GM23248 (cell line): Measurements from ENCODE around the gene MTCP1. TPM values are rescaled to one million over a fixed set of nuclear protein-coding genes. Genes with fewer than 3 reads are reported as not detected.

Experiments
- DNase-seq: peaks from one replicate; pipeline ENCODE4 v3.0.0-alpha.2; 2015
- H2AFZ ChIP-seq: fragments of 200-600 bp; sonication (generic); 2 replicates; pipeline ENCODE4 v1.6.1; 2016; ENCODE audit warnings: antibody characterized with exemption
- H3F3A ChIP-seq: fragments of 200-600 bp; sonication (generic); 2 replicates; pipeline ENCODE4 v1.6.1; 2016; ENCODE audit warnings: mild to moderate bottlenecking, antibody characterized with exemption, mixed run types; ENCODE audit not compliant: insufficient read depth
- H3K27ac ChIP-seq: fragments of 200-600 bp; sonication (generic); 2 replicates; pipeline ENCODE4 v1.5.1; 2016; ENCODE audit warnings: mild to moderate bottlenecking
- H3K27me3 ChIP-seq: fragments of 200-600 bp; sonication (generic); replicated peaks from 2 replicates; pipeline ENCODE4 v1.6.1; 2016; ENCODE audit warnings: mild to moderate bottlenecking; ENCODE audit not compliant: insufficient read depth
- H3K36me3 ChIP-seq: fragments of 200-600 bp; sonication (generic); 2 replicates; pipeline ENCODE4 v1.6.1; 2016; ENCODE audit warnings: low read depth, mild to moderate bottlenecking
- H3K4me1 ChIP-seq: fragments of 200-600 bp; sonication (generic); 2 replicates; pipeline ENCODE4 v1.6.1; 2016; ENCODE audit warnings: mild to moderate bottlenecking; ENCODE audit not compliant: insufficient read depth
- H3K4me2 ChIP-seq: fragments of 200-600 bp; sonication (generic); one replicate; pipeline ENCODE4 v1.6.1; 2016; ENCODE audit warnings: mild to moderate bottlenecking; ENCODE audit not compliant: unreplicated experiment
- H3K4me3 ChIP-seq: fragments of 200-600 bp; sonication (generic); 2 replicates; pipeline ENCODE4 v1.5.1; 2016; ENCODE audit warnings: mild to moderate bottlenecking
- H3K79me2 ChIP-seq: fragments of 200-600 bp; sonication (generic); 2 replicates; pipeline ENCODE4 v1.6.1; 2016; ENCODE audit warnings: mild to moderate bottlenecking; ENCODE audit not compliant: insufficient read depth
- H3K9ac ChIP-seq: fragments of 200-600 bp; sonication (generic); 2 replicates; pipeline ENCODE4 v1.6.1; 2016; ENCODE audit warnings: mild to moderate bottlenecking
- H3K9me2 ChIP-seq: fragments of 200-600 bp; sonication (generic); 2 replicates; pipeline ENCODE4 v1.6.1; 2016; ENCODE audit warnings: mixed run types, mild to moderate bottlenecking, moderate library complexity; ENCODE audit not compliant: insufficient read depth
- H3K9me3 ChIP-seq: fragments of 200-600 bp; sonication (generic); one replicate; pipeline ENCODE4 v1.6.1; 2017; ENCODE audit warnings: low read depth
- H4K20me1 ChIP-seq: fragments of 200-600 bp; sonication (generic); 2 replicates; pipeline ENCODE4 v1.6.0; 2016; ENCODE audit not compliant: insufficient read depth
- EZH2 ChIP-seq: fragments of 200-600 bp; sonication (generic); IDR thresholded peaks from 2 replicates; pipeline ENCODE4 v1.6.1; 2018; ENCODE audit warnings: antibody characterized with exemption, mild to moderate bottlenecking; ENCODE audit not compliant: insufficient read depth, poor library complexity, severe bottlenecking
- EZH2phosphoT487 ChIP-seq: fragments of 200-600 bp; sonication (generic); IDR thresholded peaks from 2 replicates; pipeline ENCODE4 v1.6.1; 2018; ENCODE audit warnings: antibody characterized with exemption, moderate library complexity, mild to moderate bottlenecking, low read depth; ENCODE audit not compliant: insufficient read depth
- WGBS, 2 experiments: methylation state at CpG; one replicate each; pipeline ENCODE4 v1.1.6; 2015 to 2017; ENCODE audit warnings: low lambda C conversion rate in 2 of 2, low coverage in 1 of 2; ENCODE audit errors: missing lambda C conversion rate in 2 of 2; 5-methylcytosine and 5-hydroxymethylcytosine counted together
- in situ Hi-C: fragments of 300-500 bp; cut with MboI; formaldehyde crosslinking; loops from 2 replicates; pipeline ENCODE4 v1.15.0; 2020
- polyA plus RNA-seq: library from polyadenylated mRNA; unstranded; fragments of >200 nt; fragmentation: Nextera tagmentation; extraction: Ambion mirVana; gene quantifications from 2 replicates; pipeline ENCODE4 v1.2.1, GENCODE V29; 2016
- total RNA-seq: library from RNA; depleted of rRNA; stranded (reverse); fragments of >200 nt; shearing (Covaris generic); gene quantifications from 2 replicates; pipeline ENCODE4 v1.2.3, GENCODE V29; 2014

Gene MTCP1
- total and polyA plus RNA-seq, 2 experiments from 2014 or later = 1.8 to 25.8 TPM

DNA sequence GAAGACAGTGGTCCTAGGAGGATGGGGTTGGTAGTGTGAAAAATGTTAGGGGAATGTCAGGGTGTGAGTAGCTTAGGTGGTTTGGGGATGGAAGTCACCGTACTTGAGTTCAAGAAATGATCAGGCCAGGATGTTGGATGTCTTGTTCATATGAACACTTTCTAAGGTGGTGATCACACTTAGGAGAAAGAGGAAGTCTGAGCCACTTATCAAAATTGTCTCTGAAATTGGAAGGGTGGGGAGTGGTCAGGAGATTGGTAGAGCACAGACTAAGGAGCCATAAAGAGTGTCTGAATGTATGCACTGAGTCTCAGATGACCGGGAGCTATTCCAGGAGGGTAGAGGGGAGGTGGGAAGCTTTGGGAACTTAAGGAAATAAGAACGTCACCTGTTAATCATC lies 17.3 kb downstream of the MTCP1 start:
- Histone ChIP-seq H3K27ac (no peak overlapping the region), H4K20me1 (no peaks in the 10 kb centered on the region), H3K9me2 (no peaks in the 10 kb centered on the region), H3K79me2 (no peaks in the 10 kb centered on the region), H3K9ac (no peak overlapping the region), H3K4me1 (peaks cover 3% of the 10 kb centered on the region; the same call in 1 of the 2 replicates), H3K9me3 (no peaks in the 10 kb centered on the region), H3K4me2 (no peak overlapping the region), H3K27me3 (no peaks in the 10 kb centered on the region), H3K36me3 (no peaks in the 10 kb centered on the region), H3K4me3 (no peak overlapping the region), H2AFZ (no peak overlapping the region), H3F3A (0 out of 2 replicates have a peak, but pooled peaks cover 2% of the 10 kb centered on the region)
- in situ Hi-C loops = no loop called here
- WGBS, 2 experiments = 92 to 97% methylated on average over 3 of the region's 3 CpGs
- no peak for DNase-seq
- no peak for TF ChIP-seq EZH2
- no peak for TF ChIP-seq EZH2phosphoT487

DNA sequence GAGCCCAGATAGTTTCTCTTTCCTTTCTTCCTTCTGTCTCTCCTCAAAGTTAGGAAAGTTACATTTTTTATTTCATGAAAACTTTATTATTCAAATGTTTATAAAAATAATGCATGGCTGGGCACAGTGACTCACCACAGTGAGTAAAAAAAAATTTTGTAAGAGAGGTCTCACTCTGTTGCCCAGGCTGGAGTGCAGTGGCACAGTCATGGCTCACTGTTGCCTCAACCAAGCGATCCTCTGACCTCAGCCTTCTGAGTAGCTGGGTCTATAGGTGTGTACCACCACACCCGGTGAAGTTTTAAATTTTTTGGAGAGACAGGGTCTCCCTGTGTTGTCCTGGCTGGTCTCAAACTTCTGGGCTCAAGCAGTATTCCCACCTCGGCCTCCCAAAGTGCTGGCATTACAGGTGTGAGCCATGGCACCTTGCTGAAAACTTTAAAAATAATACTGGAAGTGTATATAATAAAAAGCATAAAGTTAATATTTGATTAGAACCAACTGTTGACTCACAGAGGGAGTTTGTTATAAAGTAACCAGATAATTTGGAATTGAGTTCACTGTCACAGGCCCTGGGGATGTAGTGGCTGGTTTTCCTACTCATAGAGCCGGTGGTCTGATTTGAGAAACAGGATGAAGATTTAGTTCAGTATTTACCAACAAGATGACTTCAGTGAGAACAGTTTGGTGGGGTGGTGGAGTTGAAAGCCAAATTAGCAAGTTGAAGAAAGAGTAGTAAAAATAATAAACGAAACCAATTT lies 18.0 kb downstream of the MTCP1 start:
- no peak overlapping the region for H3K4me2 ChIP-seq
- no peaks in the 10 kb centered on the region for H3K36me3 ChIP-seq
- H3K4me3 ChIP-seq = no peak overlapping the region
- no peaks in the 10 kb centered on the region for H3K27me3 ChIP-seq
- no peaks in the 10 kb centered on the region for H3K79me2 ChIP-seq
- H2AFZ ChIP-seq = no peak overlapping the region
- in situ Hi-C loops = no loop called here
- 0 out of 2 replicates have a peak, but pooled peaks cover 7% of the 10 kb centered on the region for H3F3A ChIP-seq
- DNase-seq = peak; percentile 6
- H3K9me3 ChIP-seq = no peaks in the 10 kb centered on the region
- H3K9me2 ChIP-seq = no peaks in the 10 kb centered on the region
- no peaks in the 10 kb centered on the region for H4K20me1 ChIP-seq
- H3K4me1 ChIP-seq = peaks cover 3% of the 10 kb centered on the region; the same call in 1 of the 2 replicates
- TF ChIP-seq EZH2phosphoT487 (no peak), EZH2 (no peak)
- 68 to 77% methylated on average over 5 of the region's 5 CpGs for WGBS, 2 experiments
- H3K27ac ChIP-seq = no peak overlapping the region
- no peak overlapping the region for H3K9ac ChIP-seq

DNA sequence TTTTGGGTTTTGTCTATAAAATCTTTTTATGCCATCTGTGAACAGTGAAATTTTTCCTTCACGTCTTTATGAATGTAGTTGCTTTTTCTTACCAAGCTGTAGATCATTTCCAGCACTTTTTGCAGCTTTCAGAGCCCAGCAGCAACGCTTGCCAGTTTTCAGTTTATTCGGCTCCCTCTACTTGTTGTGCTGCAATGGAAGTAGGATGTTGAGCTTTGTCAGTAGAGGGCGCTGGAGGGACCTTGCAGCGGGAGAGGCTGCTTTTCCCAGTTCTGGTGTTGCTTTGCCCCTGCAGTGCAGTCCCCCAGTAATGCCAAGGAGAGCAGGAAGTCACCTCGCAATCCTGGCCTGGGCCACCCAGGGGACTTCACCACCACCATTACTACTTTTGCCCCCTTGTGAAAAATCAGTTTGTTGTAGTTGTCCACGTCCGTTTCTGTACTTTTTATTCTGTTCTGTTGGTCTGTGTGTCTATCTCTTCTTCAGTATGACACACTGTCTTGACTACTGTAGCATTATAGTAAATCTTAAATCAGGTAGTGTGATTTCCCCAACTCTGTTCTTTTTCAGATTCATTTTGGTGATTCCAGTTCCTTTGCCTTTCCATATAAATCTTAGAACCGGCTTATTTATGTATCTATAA lies 21.8 kb downstream of the MTCP1 start:
- in situ Hi-C loops = no loop called here
- H3K79me2 ChIP-seq = peaks cover under 1% of the 10 kb centered on the region; the same call in 1 of the 2 replicates
- H3K36me3 ChIP-seq = no peaks in the 10 kb centered on the region
- peak overlapping the region; percentile 12; the same call in 1 of the 2 replicates for H3K27ac ChIP-seq
- WGBS, 2 experiments = 45 to 52% methylated on average over 6 to 8 of the region's 9 CpGs
- DNase-seq = peak; percentile 66
- no peak overlapping the region for H3K4me2 ChIP-seq
- H3K9ac ChIP-seq = no peak overlapping the region
- no peak overlapping the region for H2AFZ ChIP-seq
- no peaks in the 10 kb centered on the region for H3K27me3 ChIP-seq
- H3K4me3 ChIP-seq = no peak overlapping the region
- no peaks in the 10 kb centered on the region for H3K9me2 ChIP-seq
- no peaks in the 10 kb centered on the region for H3K9me3 ChIP-seq
- 0 out of 2 replicates have a peak, but pooled peaks cover 7% of the 10 kb centered on the region for H3F3A ChIP-seq
- H4K20me1 ChIP-seq = no peaks in the 10 kb centered on the region
- TF ChIP-seq EZH2 = no peak
- TF ChIP-seq EZH2phosphoT487 = no peak
- H3K4me1 ChIP-seq = peaks cover 3% of the 10 kb centered on the region; the same call in 1 of the 2 replicates

DNA sequence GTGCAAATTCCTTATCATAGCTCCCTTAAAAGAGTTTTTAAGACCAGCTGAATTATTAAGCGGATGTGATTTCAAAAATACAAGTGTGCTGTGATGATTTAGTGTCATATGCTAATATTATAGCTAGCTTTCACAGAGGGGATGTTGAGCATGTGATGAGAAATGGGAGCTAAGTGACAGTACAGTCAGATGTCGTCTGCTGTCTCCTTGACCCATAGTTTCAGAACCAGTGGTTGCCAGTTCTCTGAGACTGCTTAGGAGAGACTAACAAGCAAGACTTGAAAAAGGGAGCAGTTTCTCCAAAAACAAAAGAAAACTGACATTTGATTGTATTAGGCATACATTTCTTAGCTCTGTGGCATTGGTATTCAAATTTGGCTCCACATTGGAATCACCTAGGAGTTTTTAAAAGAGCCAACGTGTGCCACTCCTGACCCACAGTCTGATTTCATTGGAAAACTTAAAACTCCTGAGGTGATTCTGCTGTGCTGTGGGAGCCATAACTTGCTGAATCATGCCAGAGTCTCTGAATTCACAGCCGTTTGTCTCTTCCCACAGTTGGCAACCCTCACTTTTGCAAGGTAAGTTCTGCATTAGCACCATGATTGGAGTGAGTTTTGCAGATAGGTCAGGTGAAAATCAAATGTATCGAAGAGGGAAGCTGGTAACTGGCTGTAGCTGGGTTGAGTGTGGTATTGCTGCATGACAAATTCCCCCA lies 24.0 kb downstream of the MTCP1 start:
- H4K20me1 ChIP-seq = no peaks in the 10 kb centered on the region
- peaks cover 3% of the 10 kb centered on the region; the same call in 1 of the 2 replicates for H3K4me1 ChIP-seq
- H3K27ac ChIP-seq = no peak overlapping the region
- H3K36me3 ChIP-seq = no peaks in the 10 kb centered on the region
- no peaks in the 10 kb centered on the region for H3K27me3 ChIP-seq
- in situ Hi-C loops = no loop called here
- no peaks in the 10 kb centered on the region for H3K9me3 ChIP-seq
- no peak for DNase-seq
- H3F3A ChIP-seq = 0 out of 2 replicates have a peak, but pooled peaks cover 7% of the 10 kb centered on the region
- no peak overlapping the region for H2AFZ ChIP-seq
- no peak for TF ChIP-seq EZH2phosphoT487
- TF ChIP-seq EZH2 = no peak
- peaks cover 14% of the 10 kb centered on the region for H3K79me2 ChIP-seq
- no peak overlapping the region for H3K9ac ChIP-seq
- WGBS, 2 experiments = 99 to 100% methylated on average over 5 of the region's 5 CpGs
- no peak overlapping the region for H3K4me3 ChIP-seq
- no peak overlapping the region for H3K4me2 ChIP-seq
- H3K9me2 ChIP-seq = no peaks in the 10 kb centered on the region
